B cell (primary cell): ENCODE data around the gene SYT11.

Experiments
- EZH2 ChIP-seq: IDR thresholded peaks from 2 replicates; pipeline ENCODE4 v1.6.1; 2012; ENCODE audit warnings: borderline replicate concordance, low read depth, mild to moderate bottlenecking, moderate library complexity, low read length; ENCODE audit not compliant: insufficient read depth, poor library complexity, severe bottlenecking
- TF ChIP-seq, protein P1 (sequence below): fragments of 200-600 bp; IDR thresholded peaks from one replicate; pipeline ENCODE4 v1.8.0; 2022; ENCODE audit warnings: antibody characterized with exemption, mild to moderate bottlenecking

DNA sequence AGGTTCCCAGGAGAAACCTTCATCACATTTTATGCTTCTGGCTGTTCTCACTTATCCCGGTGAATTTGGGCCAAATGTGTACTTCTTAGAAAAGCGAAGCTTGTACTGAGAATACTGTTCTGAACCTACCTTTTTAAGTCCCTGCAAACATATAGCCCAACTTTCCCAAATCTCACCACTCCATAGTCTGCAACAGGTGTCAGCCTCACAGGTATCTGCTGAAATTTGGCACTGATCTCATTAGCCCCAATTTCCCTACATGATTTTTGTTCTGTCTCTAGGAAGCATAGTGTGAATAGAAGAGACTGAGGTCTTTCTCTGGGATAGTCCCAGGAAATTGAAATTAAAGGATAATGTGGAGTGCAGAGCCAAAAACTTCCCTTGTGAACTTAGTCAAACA is 40.3 kb downstream of the SYT11 start:
- TF ChIP-seq, protein P1, sequence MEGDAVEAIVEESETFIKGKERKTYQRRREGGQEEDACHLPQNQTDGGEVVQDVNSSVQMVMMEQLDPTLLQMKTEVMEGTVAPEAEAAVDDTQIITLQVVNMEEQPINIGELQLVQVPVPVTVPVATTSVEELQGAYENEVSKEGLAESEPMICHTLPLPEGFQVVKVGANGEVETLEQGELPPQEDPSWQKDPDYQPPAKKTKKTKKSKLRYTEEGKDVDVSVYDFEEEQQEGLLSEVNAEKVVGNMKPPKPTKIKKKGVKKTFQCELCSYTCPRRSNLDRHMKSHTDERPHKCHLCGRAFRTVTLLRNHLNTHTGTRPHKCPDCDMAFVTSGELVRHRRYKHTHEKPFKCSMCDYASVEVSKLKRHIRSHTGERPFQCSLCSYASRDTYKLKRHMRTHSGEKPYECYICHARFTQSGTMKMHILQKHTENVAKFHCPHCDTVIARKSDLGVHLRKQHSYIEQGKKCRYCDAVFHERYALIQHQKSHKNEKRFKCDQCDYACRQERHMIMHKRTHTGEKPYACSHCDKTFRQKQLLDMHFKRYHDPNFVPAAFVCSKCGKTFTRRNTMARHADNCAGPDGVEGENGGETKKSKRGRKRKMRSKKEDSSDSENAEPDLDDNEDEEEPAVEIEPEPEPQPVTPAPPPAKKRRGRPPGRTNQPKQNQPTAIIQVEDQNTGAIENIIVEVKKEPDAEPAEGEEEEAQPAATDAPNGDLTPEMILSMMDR = no peak
- no peak for TF ChIP-seq EZH2
